ENCODE results near the gene CPA2. TPM values are rescaled to one million over a fixed set of nuclear protein-coding genes. Genes with fewer than 3 reads are reported as not detected.

CPA2 gene
- polyA plus RNA-seq, 1 donor from 2014 or later, result not detected

- peak overlapping the region in 1 of 4 donors; percentile 8 for H3K4me3 Mint-ChIP-seq
- H3K4me1 Mint-ChIP-seq, result peaks cover 0 to 3% (median 0%) of the 10 kb centered on the region in 3 donors
- H3K27me3 Mint-ChIP-seq, result peaks cover 27% of the 10 kb centered on the region
- H3K36me3 Mint-ChIP-seq, result peaks cover 3% of the 10 kb centered on the region
- H3K9me3 Mint-ChIP-seq, result no peaks in the 10 kb centered on the region
- no peak overlapping the region for H3K27ac Mint-ChIP-seq
Observed at GRCh38 chr7:130270947-130271800, 4.5 kb downstream of the CPA2 start.

DNA sequence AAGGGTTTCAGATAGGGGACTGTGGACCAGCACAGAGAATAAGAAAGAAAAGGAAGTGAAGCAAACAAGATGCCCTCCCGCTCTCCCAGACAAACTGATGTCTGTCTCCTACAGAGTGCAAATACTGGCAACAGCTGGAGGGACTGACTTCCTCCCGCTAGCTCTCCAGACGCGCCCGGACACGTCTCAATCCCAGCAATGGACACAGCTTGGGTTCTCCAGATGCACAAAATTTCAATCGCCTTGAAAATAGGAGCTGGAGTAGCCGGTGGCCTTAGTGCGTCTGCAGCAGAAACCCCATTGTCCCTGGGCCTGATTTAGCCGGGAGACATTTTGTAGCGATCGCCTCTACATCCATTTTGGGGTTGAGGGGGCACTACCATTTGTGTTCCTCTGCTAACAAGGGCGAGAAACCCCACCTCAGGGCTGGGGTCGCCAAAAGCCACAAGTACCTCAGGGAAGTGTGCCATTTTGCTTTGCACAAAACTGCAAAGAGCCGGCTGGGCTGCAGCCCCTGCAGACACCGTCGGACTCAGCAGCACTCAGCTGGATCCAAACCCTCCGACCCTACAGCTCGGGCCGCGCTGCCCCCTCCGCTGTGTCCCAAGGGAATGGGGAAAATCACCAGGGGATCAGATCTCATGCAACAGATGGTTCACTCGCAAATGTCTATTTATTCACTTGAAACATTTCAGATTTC is 5.9 kb downstream of the CPA2 start:
- H3K27me3 Mint-ChIP-seq, result peaks cover 24% of the 10 kb centered on the region
- peaks cover 1% of the 10 kb centered on the region for H3K36me3 Mint-ChIP-seq
- peaks cover 0 to 3% (median 0%) of the 10 kb centered on the region in 3 donors for H3K4me1 Mint-ChIP-seq
- no peak overlapping the region for H3K4me3 Mint-ChIP-seq
- H3K27ac Mint-ChIP-seq, result no peak overlapping the region
- H3K9me3 Mint-ChIP-seq, result no peaks in the 10 kb centered on the region

GRCh38 chr7:130273081-130273932 is 6.6 kb downstream of the CPA2 start:
- H3K27ac Mint-ChIP-seq, result no peak overlapping the region
- H3K4me1 Mint-ChIP-seq, result peaks cover 0 to 3% (median 0%) of the 10 kb centered on the region in 3 donors
- H3K27me3 Mint-ChIP-seq, result peaks cover 21% of the 10 kb centered on the region
- no peaks in the 10 kb centered on the region for H3K9me3 Mint-ChIP-seq
- H3K4me3 Mint-ChIP-seq, result peak overlapping the region in 1 of 4 donors; percentile 54
- H3K36me3 Mint-ChIP-seq, result peaks cover 1% of the 10 kb centered on the region

DNA sequence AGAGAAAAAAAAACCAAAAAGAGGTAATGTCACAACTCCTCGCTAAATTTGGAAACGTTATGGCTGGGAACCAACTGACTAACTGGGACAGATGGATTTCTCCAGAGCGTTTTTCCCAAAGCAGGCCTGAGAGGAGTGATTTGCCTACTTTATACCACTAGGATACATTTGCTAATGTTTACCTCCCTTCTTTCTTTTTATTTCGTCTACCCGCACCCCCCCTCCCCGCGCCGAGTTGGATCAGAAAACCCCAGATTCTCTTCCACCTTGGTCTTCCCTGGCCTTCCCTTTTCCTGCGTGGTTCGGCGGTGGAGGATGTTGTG is 7.2 kb downstream of the CPA2 start:
- Mint-ChIP-seq H3K4me3 (no peak overlapping the region), H3K36me3 (peaks cover 1% of the 10 kb centered on the region), H3K27me3 (peaks cover 21% of the 10 kb centered on the region), H3K9me3 (no peaks in the 10 kb centered on the region), H3K4me1 (peaks cover 0 to 3% (median 0%) of the 10 kb centered on the region in 3 donors), H3K27ac (no peak overlapping the region)

DNA sequence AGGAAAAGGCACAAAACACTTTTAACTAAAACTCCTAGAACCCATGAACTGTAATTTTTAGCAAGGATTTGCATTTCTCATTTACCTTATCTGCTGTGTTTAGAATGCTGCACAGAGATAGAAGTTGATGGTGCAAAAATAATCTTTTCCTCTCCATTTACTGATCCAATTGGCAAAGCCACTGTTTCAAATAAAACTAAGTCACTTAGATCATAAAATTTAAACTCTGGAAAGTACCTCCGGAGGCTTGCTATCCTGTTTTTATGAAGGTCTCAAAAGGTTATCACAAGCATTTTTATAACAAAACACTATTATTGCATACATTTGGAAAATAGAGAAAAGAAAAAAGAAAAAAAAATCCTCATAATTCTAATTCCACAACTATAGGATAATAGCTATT is 7.6 kb downstream of the CPA2 start:
- peaks cover 0 to 3% (median 0%) of the 10 kb centered on the region in 3 donors for H3K4me1 Mint-ChIP-seq
- no peak overlapping the region for H3K27ac Mint-ChIP-seq
- no peaks in the 10 kb centered on the region for H3K9me3 Mint-ChIP-seq
- H3K36me3 Mint-ChIP-seq, result peaks cover 1% of the 10 kb centered on the region
- H3K27me3 Mint-ChIP-seq, result peaks cover 21% of the 10 kb centered on the region
- H3K4me3 Mint-ChIP-seq, result no peak overlapping the region

- H3K27me3 Mint-ChIP-seq, result peaks cover 17% of the 10 kb centered on the region
- H3K27ac Mint-ChIP-seq, result no peak overlapping the region
- no peak overlapping the region for H3K4me3 Mint-ChIP-seq
- H3K36me3 Mint-ChIP-seq, result no peaks in the 10 kb centered on the region
- H3K4me1 Mint-ChIP-seq, result peaks cover 0 to 3% (median 0%) of the 10 kb centered on the region in 3 donors
- no peaks in the 10 kb centered on the region for H3K9me3 Mint-ChIP-seq
Observed at GRCh38 chr7:130274983-130275591, 8.4 kb downstream of the CPA2 start.

DNA sequence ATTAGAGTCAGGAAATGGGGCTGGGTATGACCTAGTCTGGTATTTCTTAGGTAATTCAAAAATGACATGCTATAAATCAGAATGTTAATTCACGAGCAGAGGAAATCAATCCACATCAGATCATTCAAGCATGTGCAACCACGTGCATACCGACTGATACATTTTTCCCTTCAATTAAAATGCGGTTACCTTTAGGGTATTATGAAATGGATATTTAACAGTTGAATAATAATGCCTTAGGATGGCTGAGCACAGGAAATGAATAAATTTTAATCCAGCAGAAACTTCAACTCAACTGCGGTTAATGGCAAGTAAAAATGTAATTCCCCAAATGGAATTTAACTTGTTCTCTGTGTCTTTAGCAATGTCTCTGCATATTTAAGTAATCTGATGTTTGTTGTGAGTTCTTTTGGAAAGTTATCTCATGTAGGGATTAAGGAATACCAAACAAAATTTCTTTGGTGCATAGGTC is 9.2 kb downstream of the CPA2 start:
- Mint-ChIP-seq H3K36me3 (no peaks in the 10 kb centered on the region), H3K9me3 (no peaks in the 10 kb centered on the region), H3K4me1 (peaks cover 0 to 3% (median 0%) of the 10 kb centered on the region in 3 donors), H3K27me3 (peaks cover 19% of the 10 kb centered on the region), H3K27ac (no peak overlapping the region), H3K4me3 (no peak overlapping the region)

DNA sequence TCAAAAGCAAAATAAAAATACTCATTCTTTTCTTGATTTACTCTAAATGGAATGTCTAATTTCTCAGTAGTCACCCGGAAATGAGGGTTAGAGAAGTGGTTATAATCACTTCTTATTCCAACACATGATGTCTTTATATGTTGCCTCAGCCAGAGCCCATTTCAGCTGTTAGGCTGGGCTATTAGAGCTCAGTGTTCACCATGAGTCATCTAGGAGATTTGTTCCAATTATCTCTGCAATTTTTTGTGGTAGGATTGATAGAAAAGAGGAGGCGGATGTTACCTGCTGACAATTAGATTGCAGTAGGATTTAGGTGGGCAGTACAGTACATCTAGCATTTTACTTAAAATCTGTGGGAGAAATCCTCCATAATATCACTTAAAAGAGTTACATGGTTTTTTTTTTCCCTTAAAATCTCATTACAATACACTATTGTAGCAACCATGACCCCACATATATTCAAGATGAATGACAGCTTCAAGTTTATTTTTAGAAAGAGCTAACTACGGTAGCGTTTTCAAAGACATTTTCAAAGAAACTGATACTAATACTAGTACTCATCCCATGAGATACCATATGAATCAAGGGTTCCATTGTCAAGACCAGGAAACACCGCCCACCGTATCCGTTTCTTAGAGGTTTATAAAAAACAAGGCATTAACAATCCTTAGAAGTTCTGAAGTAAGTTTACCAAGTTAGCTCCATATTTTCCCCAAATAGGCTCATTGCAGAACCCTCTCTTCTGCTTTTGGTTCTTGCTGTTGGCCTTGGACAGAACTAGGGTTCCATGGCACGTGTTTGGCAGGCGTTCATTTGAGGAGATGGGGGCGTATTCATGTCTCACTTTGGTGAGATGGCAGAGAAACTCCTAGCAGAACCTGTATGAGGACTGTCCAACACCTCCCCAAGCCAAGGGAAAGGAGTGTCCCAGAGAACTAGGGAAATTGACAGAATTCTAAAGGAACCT is 10.4 kb downstream of the CPA2 start:
- H3K9me3 Mint-ChIP-seq, result no peaks in the 10 kb centered on the region
- H3K4me1 Mint-ChIP-seq, result no peaks in the 10 kb centered on the region

GRCh38 chr7:130277763-130278643 is 11.3 kb downstream of the CPA2 start:
- H3K9me3 Mint-ChIP-seq, result no peaks in the 10 kb centered on the region
- H3K36me3 Mint-ChIP-seq, result no peaks in the 10 kb centered on the region
- H3K4me1 Mint-ChIP-seq, result no peaks in the 10 kb centered on the region
- H3K27ac Mint-ChIP-seq, result no peak overlapping the region
- H3K4me3 Mint-ChIP-seq, result no peak overlapping the region
- H3K27me3 Mint-ChIP-seq, result peaks cover 16% of the 10 kb centered on the region

More for the DNA sequence above, 10.4 kb downstream of the CPA2 start:
- peaks cover 20% of the 10 kb centered on the region for H3K27me3 Mint-ChIP-seq
- no peak overlapping the region for H3K27ac Mint-ChIP-seq
- no peaks in the 10 kb centered on the region for H3K36me3 Mint-ChIP-seq
- H3K4me3 Mint-ChIP-seq, result no peak overlapping the region

GRCh38 chr7:130278860-130279259 is 12.2 kb downstream of the CPA2 start:
- Mint-ChIP-seq H3K4me1 (peaks cover 0 to 3% (median 2%) of the 10 kb centered on the region in 3 donors), H3K36me3 (no peaks in the 10 kb centered on the region), H3K27me3 (peaks cover 16% of the 10 kb centered on the region), H3K27ac (no peak overlapping the region), H3K9me3 (no peaks in the 10 kb centered on the region), H3K4me3 (no peak overlapping the region)

DNA sequence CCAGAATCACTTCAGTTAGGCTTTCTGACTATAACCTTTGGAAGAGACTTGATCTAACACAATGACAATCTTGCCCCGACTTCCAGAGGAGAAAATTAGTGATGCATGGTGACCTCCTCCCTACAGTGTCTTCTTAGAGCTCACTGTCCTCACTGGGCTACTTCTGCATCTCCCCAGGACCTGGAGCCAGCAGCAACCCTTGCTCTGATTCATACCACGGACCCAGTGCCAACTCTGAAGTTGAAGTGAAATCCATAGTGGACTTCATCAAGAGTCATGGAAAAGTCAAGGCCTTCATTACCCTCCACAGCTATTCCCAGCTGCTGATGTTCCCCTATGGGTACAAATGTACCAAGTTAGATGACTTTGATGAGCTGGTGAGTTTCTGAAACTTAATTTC is 12.6 kb downstream of the CPA2 start:
- H3K27ac Mint-ChIP-seq, result no peak overlapping the region
- peaks cover 0 to 3% (median 2%) of the 10 kb centered on the region in 3 donors for H3K4me1 Mint-ChIP-seq
- H3K9me3 Mint-ChIP-seq, result no peaks in the 10 kb centered on the region
- peaks cover 20% of the 10 kb centered on the region for H3K27me3 Mint-ChIP-seq
- H3K4me3 Mint-ChIP-seq, result no peak overlapping the region
- no peaks in the 10 kb centered on the region for H3K36me3 Mint-ChIP-seq

DNA sequence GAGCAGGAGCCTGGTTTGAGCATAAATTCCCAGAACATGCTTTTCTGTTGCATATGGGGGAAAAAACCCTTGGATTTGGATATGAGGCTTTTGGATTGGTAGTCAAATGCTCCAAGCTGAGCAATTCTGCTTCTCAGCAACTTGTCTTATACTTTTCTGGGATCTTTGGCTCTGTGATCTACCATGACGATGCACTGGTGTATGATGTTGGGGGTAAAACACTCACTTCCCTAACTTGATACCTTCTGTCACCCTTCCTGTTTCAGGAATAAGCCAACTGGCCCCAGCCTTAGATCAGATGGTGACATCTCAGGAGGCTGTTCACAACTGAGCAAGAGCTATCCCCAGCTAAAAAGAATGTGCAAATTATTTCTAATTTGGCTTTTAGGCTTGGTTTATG is 13.2 kb downstream of the CPA2 start:
- H3K27ac Mint-ChIP-seq, result no peak overlapping the region
- no peak overlapping the region for H3K4me3 Mint-ChIP-seq
- peaks cover 19% of the 10 kb centered on the region for H3K27me3 Mint-ChIP-seq
- peaks cover under 1% of the 10 kb centered on the region for H3K36me3 Mint-ChIP-seq
- peaks cover 0 to 3% (median 2%) of the 10 kb centered on the region in 3 donors for H3K4me1 Mint-ChIP-seq
- no peaks in the 10 kb centered on the region for H3K9me3 Mint-ChIP-seq

DNA sequence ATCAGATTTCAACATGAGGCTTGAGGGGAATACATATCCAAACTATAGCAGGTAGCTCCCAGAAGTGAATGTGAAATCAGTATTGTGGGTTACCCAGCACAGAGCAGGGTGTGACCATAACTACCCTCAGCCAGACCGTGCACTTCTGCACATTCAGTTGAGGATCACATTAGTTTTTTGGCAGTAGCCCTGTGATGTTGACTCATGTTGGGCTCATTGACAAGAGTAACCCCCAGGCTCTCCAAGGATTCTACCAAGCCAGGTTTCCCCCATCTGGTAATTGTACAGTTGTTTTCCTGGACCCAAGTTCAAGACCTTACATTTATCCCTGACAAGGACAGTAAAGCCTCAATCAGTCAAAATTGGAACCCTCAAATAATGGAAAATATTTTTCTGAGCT is 14.6 kb downstream of the CPA2 start:
- Mint-ChIP-seq H3K4me1 (peaks cover 0 to 3% (median 2%) of the 10 kb centered on the region in 3 donors), H3K27ac (no peak overlapping the region), H3K36me3 (peaks cover 3% of the 10 kb centered on the region), H3K9me3 (no peaks in the 10 kb centered on the region), H3K27me3 (peaks cover 12% of the 10 kb centered on the region), H3K4me3 (no peak overlapping the region)
